H1 (cell line): ENCODE measurements around the gene TUT4. TPM values are rescaled to one million over a fixed set of nuclear protein-coding genes. Genes with fewer than 3 reads are reported as not detected.

Experiments
- CTCF ChIA-PET: fragments of 300-600 bp; sonication (Branson Sonifier 250); formaldehyde crosslinking; loops from one replicate; lab custom pipeline; 2021; ENCODE audit not compliant: partially characterized antibody; lab: Charles Lee
- POLR2A ChIA-PET: fragments of 300-600 bp; sonication (Branson Sonifier 250); formaldehyde crosslinking; loops from one replicate; lab custom pipeline; 2021; ENCODE audit warnings: inconsistent platforms; ENCODE audit not compliant: partially characterized antibody; lab: Charles Lee
- DNase-seq, 2 experiments: peaks; one replicate each; pipeline versions ENCODE4 v3.0.0 to v3.0.0-alpha.2; 2010 to 2022; ENCODE audit warnings: low spot score in 2 of 2, low read depth in 1 of 2, mixed read lengths in 1 of 2
- FAIRE-seq: peaks from 2 replicates; lab custom pipeline; 2011; peaks lifted over from hg19 to GRCh38; lab: Jason Lieb, UNC
- H2AFZ ChIP-seq: 2 replicates; pipeline ENCODE4 v1.8.1; 2012; ENCODE audit warnings: low read length, inconsistent platforms
- H2AK5ac ChIP-seq: 2 replicates; pipeline ENCODE4 v1.6.1; 2013; ENCODE audit warnings: low read depth, low read length
- H2BK120ac ChIP-seq: replicated peaks from 2 replicates; pipeline ENCODE3; 2013; ENCODE audit warnings: low read depth, low read length, inconsistent platforms
- H2BK12ac ChIP-seq: 2 replicates; pipeline ENCODE4 v1.6.1; 2013; ENCODE audit warnings: low read depth, low read length
- H2BK15ac ChIP-seq: 2 replicates; pipeline ENCODE4 v1.6.1; 2013; ENCODE audit warnings: low read length
- H2BK20ac ChIP-seq: 2 replicates; pipeline ENCODE4 v1.6.1; 2013; ENCODE audit warnings: low read length
- H2BK5ac ChIP-seq: 2 replicates; pipeline ENCODE4 v1.6.1; 2013; ENCODE audit warnings: low read depth, low read length
- H3K14ac ChIP-seq: 2 replicates; pipeline ENCODE4 v1.6.1; 2013; ENCODE audit warnings: inconsistent platforms; ENCODE audit not compliant: insufficient read length
- H3K18ac ChIP-seq: 2 replicates; pipeline ENCODE4 v1.6.1; 2013; ENCODE audit warnings: low read length; ENCODE audit errors: extremely low read depth
- H3K23ac ChIP-seq: 2 replicates; pipeline ENCODE4 v1.6.1; 2013; ENCODE audit warnings: inconsistent platforms; ENCODE audit not compliant: insufficient read length
- H3K23me2 ChIP-seq: 2 replicates; pipeline ENCODE4 v1.6.1; 2013; ENCODE audit warnings: low read depth, low read length
- H3K27ac ChIP-seq: 2 replicates; pipeline ENCODE4 v1.6.1; 2011; ENCODE audit warnings: low read depth, low read length, inconsistent platforms
- H3K27me3 ChIP-seq, 4 experiments: replicated peaks in 1 of 4; 1 replicate in 1 of 4; 2 replicates in 3 of 4; pipeline versions ENCODE4 v1.6.1 to v1.8.1; 2011 to 2013; ENCODE audit warnings: low read length in 3 of 4, mild to moderate bottlenecking in 3 of 4, inconsistent platforms in 2 of 4, mixed read lengths in 2 of 4, moderate library complexity in 1 of 4; ENCODE audit not compliant: control insufficient read depth in 3 of 4, insufficient read depth in 3 of 4; ENCODE audit errors: extremely low read depth in 1 of 4
- H3K36me3 ChIP-seq, 4 experiments: 2 replicates each; pipeline versions ENCODE4 v1.6.1 to v1.8.1; 2011 to 2013; ENCODE audit warnings: mild to moderate bottlenecking in 4 of 4, low read length in 3 of 4, moderate library complexity in 2 of 4, control low read depth in 1 of 4, inconsistent platforms in 1 of 4; ENCODE audit not compliant: insufficient read depth in 4 of 4, control insufficient read depth in 2 of 4
- H3K4ac ChIP-seq: replicated peaks from 2 replicates; pipeline ENCODE3; 2013; ENCODE audit warnings: low read length, low read depth, mixed read lengths, inconsistent platforms; ENCODE audit not compliant: insufficient read length
- H3K4me1 ChIP-seq, 4 experiments: replicated peaks in 1 of 4; 1 replicate in 1 of 4; 2 replicates in 3 of 4; pipeline versions ENCODE4 v1.6.1 to v1.8.1; 2011 to 2013; ENCODE audit warnings: low read length in 3 of 4, inconsistent platforms in 2 of 4, mixed read lengths in 1 of 4; ENCODE audit not compliant: insufficient read depth in 4 of 4, control insufficient read depth in 3 of 4
- H3K4me2 ChIP-seq, 2 experiments: 2 replicates each; pipeline versions ENCODE4 v1.6.1 to v1.8.1; 2011 to 2013; ENCODE audit warnings: low read depth in 2 of 2, low read length in 2 of 2, control low read depth in 1 of 2, inconsistent platforms in 1 of 2, mild to moderate bottlenecking in 1 of 2; ENCODE audit not compliant: insufficient read depth in 1 of 2
- H3K4me3 ChIP-seq, 4 experiments: fragments of 200-600, 300-600 bp in 1 of 4; sonication (generic), shearing (Covaris generic), sonication (Bioruptor Twin) in 1 of 4; 2 replicates each; pipeline versions ENCODE4 v1.5.1 to v1.8.1; 2011 to 2016; ENCODE audit warnings: low read length in 4 of 4, low read depth in 3 of 4, control low read depth in 2 of 4, inconsistent platforms in 2 of 4, mild to moderate bottlenecking in 2 of 4, mixed read lengths in 1 of 4, moderate library complexity in 1 of 4; ENCODE audit not compliant: insufficient read depth in 2 of 4; ENCODE audit errors: extremely low read depth in 1 of 4
- H3K56ac ChIP-seq: replicated peaks from 2 replicates; pipeline ENCODE3; 2013; ENCODE audit warnings: low read depth, mild to moderate bottlenecking, mixed read lengths, low read length, inconsistent platforms; ENCODE audit not compliant: insufficient read length
- H3K79me1 ChIP-seq: 2 replicates; pipeline ENCODE4 v1.6.1; 2013; ENCODE audit warnings: low read depth, low read length, control low read depth
- H3K79me2 ChIP-seq, 2 experiments: 2 replicates each; pipeline versions ENCODE4 v1.6.1 to v1.8.1; 2012 to 2013; ENCODE audit warnings: low read length in 2 of 2, mild to moderate bottlenecking in 2 of 2, inconsistent platforms in 1 of 2; ENCODE audit not compliant: insufficient read depth in 2 of 2, control insufficient read depth in 1 of 2
- H3K9ac ChIP-seq, 4 experiments: replicated peaks in 1 of 4; 1 replicate in 1 of 4; 2 replicates in 3 of 4; pipeline versions ENCODE4 v1.6.1 to v1.8.1; 2011 to 2013; ENCODE audit warnings: low read depth in 3 of 4, low read length in 3 of 4, control low read depth in 2 of 4, mild to moderate bottlenecking in 2 of 4, moderate library complexity in 2 of 4, inconsistent platforms in 1 of 4; ENCODE audit errors: extremely low read depth in 1 of 4
- H3K9me3 ChIP-seq, 2 experiments: 2 replicates each; pipeline versions ENCODE4 v1.6.1 to v1.8.1; 2012 to 2013; ENCODE audit warnings: mild to moderate bottlenecking in 2 of 2, moderate library complexity in 2 of 2, control low read depth in 1 of 2, inconsistent platforms in 1 of 2, low read depth in 1 of 2, low read length in 1 of 2, mixed read lengths in 1 of 2; ENCODE audit not compliant: insufficient read depth in 2 of 2
- H4K20me1 ChIP-seq, 2 experiments: replicated peaks in 1 of 2; 2 replicates each; pipeline versions ENCODE3 to v1.8.1; 2011 to 2013; ENCODE audit warnings: inconsistent platforms in 2 of 2, low read length in 2 of 2, mild to moderate bottlenecking in 1 of 2; ENCODE audit not compliant: insufficient read depth in 2 of 2, control insufficient read depth in 1 of 2
- H4K5ac ChIP-seq: 2 replicates; pipeline ENCODE4 v1.6.1; 2013; ENCODE audit warnings: low read length, low read depth, mixed read lengths, inconsistent platforms; ENCODE audit not compliant: insufficient read length
- H4K8ac ChIP-seq: 2 replicates; pipeline ENCODE4 v1.8.0; 2013; ENCODE audit warnings: mild to moderate bottlenecking, moderate library complexity, low read length, inconsistent platforms; ENCODE audit not compliant: insufficient read depth; ENCODE audit errors: extremely low read depth
- H4K91ac ChIP-seq: replicated peaks from 2 replicates; pipeline ENCODE3; 2013; ENCODE audit warnings: low read length, mixed read lengths, inconsistent platforms; ENCODE audit not compliant: insufficient read length
- CBX5 ChIP-seq: fragments of 300-800, 300-1000 bp; sonication (generic); IDR thresholded peaks from 2 replicates; pipeline ENCODE4 v1.7.1; 2016; ENCODE audit warnings: antibody characterized with exemption, low read length, low read depth
- CEBPB ChIP-seq: IDR thresholded peaks from 2 replicates; pipeline ENCODE4 v1.6.1; 2012; ENCODE audit warnings: low read depth, low read length
- CTBP2 ChIP-seq: IDR thresholded peaks from 2 replicates; pipeline ENCODE4 v1.7.0; 2011; ENCODE audit warnings: borderline replicate concordance, mild to moderate bottlenecking, moderate library complexity, mixed read lengths, low read length; ENCODE audit not compliant: insufficient read depth, insufficient read length
- FOSL1 ChIP-seq: IDR thresholded peaks from 2 replicates; pipeline ENCODE4 v1.6.1; 2011; ENCODE audit warnings: mild to moderate bottlenecking, low read depth, low read length, moderate library complexity; ENCODE audit not compliant: insufficient read depth
- MAFK ChIP-seq: IDR thresholded peaks from 2 replicates; pipeline ENCODE4 v1.6.1; 2012; ENCODE audit warnings: low read depth, mild to moderate bottlenecking, improper control_type of control experiment, low read length
- POLR2A ChIP-seq, 2 experiments: IDR thresholded peaks; 1 replicate in 1 of 2; 2 replicates in 1 of 2; pipeline ENCODE4 v1.6.1; 2011; ENCODE audit warnings: low read depth in 2 of 2, low read length in 2 of 2, mild to moderate bottlenecking in 2 of 2; ENCODE audit errors: control extremely low read depth in 1 of 2
- SIRT6 ChIP-seq: IDR thresholded peaks from one replicate; pipeline ENCODE4 v1.7.1; 2012; ENCODE audit warnings: low read length, inconsistent platforms
- SRF ChIP-seq: IDR thresholded peaks from 2 replicates; pipeline ENCODE4 v1.6.1; 2011; ENCODE audit warnings: mild to moderate bottlenecking, low read depth, low read length, moderate library complexity
- YY1 ChIP-seq: IDR thresholded peaks from 2 replicates; pipeline ENCODE4 v1.6.1; 2011; ENCODE audit warnings: low read depth, mild to moderate bottlenecking, low read length
- WGBS, 2 experiments: shearing (Covaris generic) in 1 of 2; methylation state at CpG; one replicate each; pipeline versions ENCODE4 v1.1.6 to v1.1.7; 2013 to 2015; ENCODE audit warnings: low lambda C conversion rate in 2 of 2, mixed read lengths in 2 of 2, inconsistent platforms in 1 of 2, low coverage in 1 of 2, missing lambda C conversion rate in 1 of 2; ENCODE audit not compliant: insufficient replicate concordance in 2 of 2, insufficient coverage in 1 of 2, insufficient read length in 1 of 2; ENCODE audit errors: extremely low coverage in 1 of 2, missing lambda C conversion rate in 1 of 2; 5-methylcytosine and 5-hydroxymethylcytosine counted together
- polyA plus RNA-seq, 7 experiments: library from polyadenylated mRNA; depleted of rRNA in 3 of 7; stranded (reverse) in 5 of 7; unstranded in 2 of 7; fragments of >200 nt in 5 of 7; fragments of 200-250 nt in 2 of 7; gene quantifications; 1 replicate in 5 of 7; 2 replicates in 1 of 7; 4 replicates in 1 of 7; pipeline versions ENCODE4 v1.2.1 to v1.2.3, GENCODE V29; 2011 to 2013; ENCODE audit warnings: missing spikeins in 2 of 7, mixed read lengths in 2 of 7
- total RNA-seq: library from RNA; stranded (reverse); fragmentation: NEBNext Ultra II Directional; extraction: Animal tissue kit (Norgen Biotek cat#: 25700); gene quantifications from 2 replicates; pipeline ENCODE4 v1.2.1, GENCODE V29; 2021
- TF ChIP-seq, protein P1 (sequence below): IDR thresholded peaks from 2 replicates; pipeline ENCODE4 v1.6.1; 2012; ENCODE audit warnings: inconsistent platforms
- TF ChIP-seq, protein P2 (sequence below): IDR thresholded peaks from 2 replicates; pipeline ENCODE4 v1.6.1; 2012; ENCODE audit warnings: low read length, inconsistent platforms

TUT4 gene
- total and polyA plus RNA-seq, 2 of the 8 experiments (the other 6 are each of a cell fraction or from before 2014, with no cell fraction given), result 54.5 to 63.3 TPM

DNA sequence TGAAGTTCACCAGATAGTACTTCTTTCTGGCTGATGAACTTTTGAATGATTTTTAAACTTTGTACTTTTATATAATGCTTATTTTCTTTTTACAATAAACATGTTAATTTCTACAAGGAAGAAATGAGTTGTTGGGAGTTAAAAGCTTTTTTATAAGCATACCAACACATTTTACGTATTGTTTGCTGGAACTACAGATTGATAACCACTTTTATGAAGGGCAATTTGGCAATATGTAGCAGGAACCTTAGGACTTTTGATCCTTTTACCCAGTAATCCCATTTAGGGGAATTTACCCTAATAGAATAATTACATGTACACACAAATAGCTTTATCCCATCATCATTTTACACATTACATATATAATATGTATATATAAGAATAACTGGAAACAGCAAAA lies 132.2 kb downstream of the TUT4 start:
- no peaks in the 10 kb centered on the region for H3K79me2 ChIP-seq
- no peaks in the 10 kb centered on the region for H3K79me1 ChIP-seq
- no peak overlapping the region for H3K56ac ChIP-seq
- no peak overlapping the region for H2AK5ac ChIP-seq
- H4K91ac ChIP-seq, result no peak overlapping the region
- no peak overlapping the region for H2BK12ac ChIP-seq
- H3K4ac ChIP-seq, result no peak overlapping the region
- H3K4me3 ChIP-seq, result no peak overlapping the region
- H4K5ac ChIP-seq, result no peak overlapping the region
- POLR2A ChIA-PET, result interaction anchor here (0.6 to 10.6 kb wide), 2 partner anchors 18 to 383 kb away, joined by 4 to 82 read pairs; partner anchors contain the start of genes ORC1 and PRPF38A
- H3K23ac ChIP-seq, result no peak overlapping the region
- H3K4me1 ChIP-seq, result no peaks in the 10 kb centered on the region
- no peaks in the 10 kb centered on the region for H3K9me3 ChIP-seq
- H3K27me3 ChIP-seq, result no peaks in the 10 kb centered on the region
- CTCF ChIA-PET, result no interaction called here
- peaks cover 2 to 67% (median 29%) of the 10 kb centered on the region in 4 experiments; a peak in 7 of 8 replicates for H3K36me3 ChIP-seq
- H3K18ac ChIP-seq, result no peak overlapping the region
- no peak overlapping the region for H3K27ac ChIP-seq
- H2BK20ac ChIP-seq, result no peak overlapping the region
- no peak overlapping the region for H4K8ac ChIP-seq
- TF ChIP-seq SIRT6 (no peak), POLR2A (IDR thresholded peaks at IDR 0.05; ENCODE audit: control extremely low read depth in 1 of 2, low read depth in 2 of 2, low read length in 2 of 2) (no peak), MAFK (no peak; the same call in 1 of the 2 replicates), SRF (no peak), CBX5 (no peak), FOSL1 (no peak), CEBPB (no peak), CTBP2 (no peak), YY1 (no peak)
- TF ChIP-seq, protein P1, sequence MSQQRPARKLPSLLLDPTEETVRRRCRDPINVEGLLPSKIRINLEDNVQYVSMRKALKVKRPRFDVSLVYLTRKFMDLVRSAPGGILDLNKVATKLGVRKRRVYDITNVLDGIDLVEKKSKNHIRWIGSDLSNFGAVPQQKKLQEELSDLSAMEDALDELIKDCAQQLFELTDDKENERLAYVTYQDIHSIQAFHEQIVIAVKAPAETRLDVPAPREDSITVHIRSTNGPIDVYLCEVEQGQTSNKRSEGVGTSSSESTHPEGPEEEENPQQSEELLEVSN, result no peak
- TF ChIP-seq, protein P2, sequence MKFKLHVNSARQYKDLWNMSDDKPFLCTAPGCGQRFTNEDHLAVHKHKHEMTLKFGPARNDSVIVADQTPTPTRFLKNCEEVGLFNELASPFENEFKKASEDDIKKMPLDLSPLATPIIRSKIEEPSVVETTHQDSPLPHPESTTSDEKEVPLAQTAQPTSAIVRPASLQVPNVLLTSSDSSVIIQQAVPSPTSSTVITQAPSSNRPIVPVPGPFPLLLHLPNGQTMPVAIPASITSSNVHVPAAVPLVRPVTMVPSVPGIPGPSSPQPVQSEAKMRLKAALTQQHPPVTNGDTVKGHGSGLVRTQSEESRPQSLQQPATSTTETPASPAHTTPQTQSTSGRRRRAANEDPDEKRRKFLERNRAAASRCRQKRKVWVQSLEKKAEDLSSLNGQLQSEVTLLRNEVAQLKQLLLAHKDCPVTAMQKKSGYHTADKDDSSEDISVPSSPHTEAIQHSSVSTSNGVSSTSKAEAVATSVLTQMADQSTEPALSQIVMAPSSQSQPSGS, result no peak
- FAIRE-seq (no peak), DNase-seq (no peak)
- H2BK15ac ChIP-seq, result no peak overlapping the region
- H3K23me2 ChIP-seq, result no peaks in the 10 kb centered on the region
- H2AFZ ChIP-seq, result no peak overlapping the region
- H2BK5ac ChIP-seq, result no peak overlapping the region
- no peak overlapping the region for H3K14ac ChIP-seq
- H4K20me1 ChIP-seq, result peaks cover 0 to 3% of the 10 kb centered on the region in 2 experiments
- no peak overlapping the region for H3K4me2 ChIP-seq
- 97% methylated on average over 1 of the region's 1 CpG; no CpG with 5 or more reads in 1 of the 2 experiments for WGBS, 2 experiments
- H3K9ac ChIP-seq, result no peak overlapping the region
- H2BK120ac ChIP-seq, result no peak overlapping the region
